Measurements from ENCODE around the gene PSME4.
"Not testable (repeated sequence)": the region's sequence is repeated elsewhere in the genome, so short reads cannot be mapped to it uniquely, and the experiment has no call there.

The PSME4 gene

GRCh38 chr2:53841651-53842050 lies 129.1 kb downstream of the PSME4 start:
- DNase-seq = not testable (repeated sequence)

DNA sequence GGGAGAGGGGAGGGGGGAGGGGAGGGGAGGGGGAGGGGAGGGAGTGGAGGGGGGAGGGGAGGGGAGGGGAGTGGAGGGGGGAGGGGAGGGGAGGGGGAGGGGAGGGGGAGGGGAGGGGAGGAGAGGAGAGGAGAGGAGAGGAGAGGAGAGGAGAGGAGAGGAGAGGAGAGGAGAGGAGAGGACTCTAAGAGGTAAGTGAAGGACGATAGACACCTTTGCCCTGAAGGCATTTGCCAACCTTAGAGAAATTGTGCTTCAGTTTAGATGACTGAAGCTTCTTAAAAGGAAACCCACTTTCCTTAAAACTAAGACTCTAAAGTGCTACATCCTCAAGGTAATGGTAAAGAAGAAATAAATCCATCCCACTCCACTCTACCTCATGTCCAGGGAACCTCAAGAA lies 130.2 kb downstream of the PSME4 start:
- no peak for DNase-seq

- not testable (repeated sequence) for DNase-seq
Observed at GRCh38 chr2:53829980-53830290, 140.9 kb downstream of the PSME4 start.

- peak; percentile 39 for DNase-seq
Observed at GRCh38 chr2:53829273-53829979, 141.4 kb downstream of the PSME4 start.

DNA sequence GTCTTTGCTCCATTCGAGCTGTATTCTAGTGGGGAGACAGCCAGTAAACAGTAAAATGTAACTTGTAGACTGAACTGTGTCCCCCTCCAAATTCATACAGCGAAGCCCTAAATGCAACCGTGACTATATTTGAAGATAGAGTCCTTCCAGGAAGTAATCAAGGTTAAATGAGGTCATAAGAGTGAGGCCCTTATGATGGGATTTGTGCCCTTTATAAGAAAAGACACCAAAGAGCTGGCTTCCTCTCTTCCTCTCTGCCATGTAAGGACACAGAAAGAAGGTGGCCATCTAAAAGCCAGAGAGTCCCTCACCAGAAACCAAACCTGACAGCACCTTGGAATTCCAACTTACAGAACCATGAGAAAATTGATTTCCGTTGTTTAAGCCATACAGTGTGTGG lies 142.5 kb downstream of the PSME4 start:
- no peak for DNase-seq

GRCh38 chr2:53827398-53828175 lies 143.2 kb downstream of the PSME4 start:
- DNase-seq = no peak

- DNase-seq = no peak
Observed at GRCh38 chr2:53826587-53827397, 144.0 kb downstream of the PSME4 start.

DNA sequence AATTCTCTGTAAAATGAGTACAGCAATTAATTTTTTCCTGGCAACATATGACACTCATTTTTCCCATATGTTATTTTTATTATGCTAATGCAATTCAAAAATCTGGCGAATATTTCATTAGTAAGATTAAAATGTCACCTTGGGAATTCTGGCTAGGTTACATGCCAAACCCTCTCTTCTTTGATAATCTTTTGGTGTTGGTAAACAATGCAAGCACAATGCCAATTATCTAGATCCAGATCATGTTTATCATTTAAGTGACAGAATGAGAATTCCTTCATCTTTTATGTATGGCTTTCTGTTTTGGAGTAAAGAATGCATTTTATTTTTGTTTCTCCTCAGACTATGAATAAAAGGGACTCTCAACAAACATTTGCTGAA lies 144.8 kb downstream of the PSME4 start:
- DNase-seq = no peak

GRCh38 chr2:53823639-53824038 lies 147.2 kb downstream of the PSME4 start:
- DNase-seq = not testable (repeated sequence)

- DNase-seq = no peak
Observed at GRCh38 chr2:53821810-53822209, 149.0 kb downstream of the PSME4 start.

DNA sequence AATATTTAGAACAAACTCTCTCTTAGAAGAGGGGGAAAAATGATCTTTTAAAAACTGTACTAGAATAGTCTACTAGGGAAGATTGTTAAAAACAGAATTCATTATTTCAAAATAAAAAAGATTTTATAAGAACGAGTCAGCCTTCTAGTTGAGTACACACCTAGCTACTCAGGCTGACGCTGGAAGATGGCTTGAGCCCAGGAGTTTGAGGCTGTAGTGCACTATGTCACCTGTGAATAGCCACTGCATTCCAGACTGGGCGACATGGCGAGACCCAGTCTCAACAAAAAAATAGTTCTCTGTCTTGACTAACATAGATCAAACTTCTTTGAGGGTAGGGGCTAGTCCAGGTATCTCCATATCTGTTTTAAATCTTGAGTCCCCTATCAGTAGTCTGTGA lies 150.1 kb downstream of the PSME4 start:
- no peak for DNase-seq

DNA sequence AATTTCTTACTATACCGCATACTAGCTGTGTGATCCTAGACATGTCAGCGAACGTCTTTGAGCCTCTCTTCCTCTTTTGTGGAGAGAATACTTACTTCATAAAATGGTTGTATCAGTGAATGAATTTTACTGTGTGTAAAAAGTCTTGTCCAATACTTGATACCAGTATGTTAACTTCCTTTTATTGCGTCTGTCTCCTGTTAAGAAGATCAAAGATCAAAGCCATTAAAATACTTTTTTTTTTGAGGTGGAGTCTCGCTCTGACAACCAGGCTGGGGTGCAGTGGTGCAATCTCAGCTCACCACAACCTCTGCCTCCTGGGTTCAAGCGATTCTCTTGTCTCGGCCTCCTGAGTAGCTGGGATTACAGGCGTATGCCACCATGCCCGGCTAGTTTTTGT lies 150.7 kb downstream of the PSME4 start:
- no peak for DNase-seq

DNA sequence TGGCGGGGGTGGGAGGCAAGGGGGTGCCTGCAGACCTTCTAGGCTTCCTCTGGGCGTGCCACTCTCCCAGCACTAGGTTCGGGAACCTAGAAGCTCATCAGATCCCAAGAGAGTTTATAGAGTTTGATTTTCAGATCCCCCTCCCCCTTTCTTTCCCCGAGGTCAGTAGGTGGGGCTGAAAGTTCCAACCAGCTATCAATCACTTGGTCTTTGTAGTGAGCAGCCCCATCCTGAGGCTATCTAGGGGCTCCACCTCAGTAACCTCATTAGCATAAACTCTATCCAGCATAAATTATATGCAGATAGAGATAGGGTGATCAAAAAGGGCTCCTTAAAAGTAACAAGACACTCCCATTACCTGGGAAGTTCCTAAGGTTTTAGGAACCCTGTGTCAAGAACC lies 151.2 kb downstream of the PSME4 start:
- no peak for DNase-seq

DNA sequence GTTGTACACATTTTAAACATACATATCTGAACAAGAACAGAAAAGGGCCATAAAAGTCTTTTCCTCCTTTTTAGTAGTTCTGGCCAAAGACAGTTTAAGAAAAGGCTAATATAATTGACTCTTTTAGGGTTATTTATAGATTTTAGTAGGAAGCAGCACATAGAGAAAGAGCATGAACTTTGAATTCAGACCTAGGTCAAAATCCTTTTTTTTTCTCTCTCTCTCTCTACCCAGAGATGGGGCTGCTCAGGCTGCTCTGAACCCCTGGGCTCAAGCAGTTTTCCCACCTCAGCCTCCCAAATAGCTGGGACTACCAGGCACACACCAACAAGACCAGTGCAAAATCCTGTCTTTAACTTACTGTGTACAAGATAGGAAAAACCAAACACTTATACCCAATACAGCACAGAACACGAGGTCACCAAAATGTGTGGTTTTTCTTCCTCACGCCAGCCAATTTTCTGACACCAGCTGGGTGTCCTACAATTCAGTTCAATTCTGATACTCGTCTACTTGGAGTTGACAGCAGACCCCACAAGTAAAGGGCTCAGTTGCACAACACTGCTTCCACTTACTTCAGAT lies 151.8 kb downstream of the PSME4 start:
- no peak for DNase-seq

Measured in NCI-H1105 (cell line).